ENCODE measurements around the gene TSACC. TPM values are rescaled to one million over a fixed set of nuclear protein-coding genes. Genes with fewer than 3 reads are reported as not detected.
A peak's percentile ranks its signal among the peaks of the same experiment; 100 is the strongest.

Gene TSACC
- total RNA-seq, 1 experiment from 2014 or later, result 3.6 TPM

- no peak overlapping the region for H3K27ac ChIP-seq (ENCODE audit: low read length)
- no peaks in the 10 kb centered on the region for H3K27me3 ChIP-seq (ENCODE audit: control insufficient read depth, insufficient read depth, low read length)
- no peak for DNase-seq (ENCODE audit: low read depth, low spot score)
- CTCF ChIA-PET, result interaction anchor here (1.3 to 1.4 kb wide), 2 partner anchors 14 to 89 kb away, joined by 3 to 9 read pairs; no protein-coding TSS in a partner anchor
- H3K36me3 ChIP-seq (ENCODE audit: control insufficient read depth, insufficient read depth, low read length), result no peaks in the 10 kb centered on the region
- intact Hi-C loops (cut with micrococcal nuclease; ENCODE audit: unreplicated experiment) (no loop called here), in situ Hi-C loops (cut with HindIII; ENCODE audit: low pct_unique_long_range_greater_than_20kb, low sequenced_read_pairs) (no loop called here)
- POLR2A ChIA-PET, result interaction anchor here (0.6 kb wide), 1 partner anchor 124 kb away, joined by 3 read pairs; no protein-coding TSS in a partner anchor
- no peaks in the 10 kb centered on the region for H3K4me1 ChIP-seq (ENCODE audit: control insufficient read depth, insufficient read depth, low read length)
- peak; percentile 3; the same call in 1 of the 2 replicates for ATAC-seq
- H3K9me3 ChIP-seq (ENCODE audit: control insufficient read depth, insufficient read depth, low read depth, low read length), result no peaks in the 10 kb centered on the region
- no TSS peak for BruUV-seq (replicated peaks)
- no peak overlapping the region; a peak in 1 of 4 replicates for H3K4me3 ChIP-seq (ENCODE audit: low read depth in 2 of 2, low read length in 2 of 2)
- TF ChIP-seq, protein P1, sequence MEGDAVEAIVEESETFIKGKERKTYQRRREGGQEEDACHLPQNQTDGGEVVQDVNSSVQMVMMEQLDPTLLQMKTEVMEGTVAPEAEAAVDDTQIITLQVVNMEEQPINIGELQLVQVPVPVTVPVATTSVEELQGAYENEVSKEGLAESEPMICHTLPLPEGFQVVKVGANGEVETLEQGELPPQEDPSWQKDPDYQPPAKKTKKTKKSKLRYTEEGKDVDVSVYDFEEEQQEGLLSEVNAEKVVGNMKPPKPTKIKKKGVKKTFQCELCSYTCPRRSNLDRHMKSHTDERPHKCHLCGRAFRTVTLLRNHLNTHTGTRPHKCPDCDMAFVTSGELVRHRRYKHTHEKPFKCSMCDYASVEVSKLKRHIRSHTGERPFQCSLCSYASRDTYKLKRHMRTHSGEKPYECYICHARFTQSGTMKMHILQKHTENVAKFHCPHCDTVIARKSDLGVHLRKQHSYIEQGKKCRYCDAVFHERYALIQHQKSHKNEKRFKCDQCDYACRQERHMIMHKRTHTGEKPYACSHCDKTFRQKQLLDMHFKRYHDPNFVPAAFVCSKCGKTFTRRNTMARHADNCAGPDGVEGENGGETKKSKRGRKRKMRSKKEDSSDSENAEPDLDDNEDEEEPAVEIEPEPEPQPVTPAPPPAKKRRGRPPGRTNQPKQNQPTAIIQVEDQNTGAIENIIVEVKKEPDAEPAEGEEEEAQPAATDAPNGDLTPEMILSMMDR (IDR thresholded peaks at IDR 0.05), result no peak
- TF ChIP-seq SIN3A (IDR thresholded peaks at IDR 0.05; ENCODE audit: borderline replicate concordance, insufficient read depth, low read depth, low read length), result no peak
- TF ChIP-seq POLR2AphosphoS5 (IDR thresholded peaks at IDR 0.05; ENCODE audit: low read depth, low read length), result no peak
These were observed 18.0 kb downstream of the TSACC start for GRCh38 chr1:156356262-156356874.

GRCh38 chr1:156356875-156357534, 18.7 kb downstream of the TSACC start:
- TF ChIP-seq, protein P1 (IDR thresholded peaks at IDR 0.05), result peak; percentile 98
- no peak for TF ChIP-seq TCF7L2 (IDR thresholded peaks at IDR 0.05; ENCODE audit: low read depth, low read length)
- DNase-seq (ENCODE audit: low read depth, low spot score) (no peak), ATAC-seq (peak; percentile 95)
- Histone ChIP-seq H3K4me3 (ENCODE audit: low read depth in 2 of 2, low read length in 2 of 2) (no peak overlapping the region; a peak in 1 of 4 replicates), H3K27me3 (ENCODE audit: control insufficient read depth, insufficient read depth, low read length) (no peaks in the 10 kb centered on the region), H3K4me1 (ENCODE audit: control insufficient read depth, insufficient read depth, low read length) (no peaks in the 10 kb centered on the region), H3K27ac (ENCODE audit: low read length) (no peak overlapping the region), H3K9me3 (ENCODE audit: control insufficient read depth, insufficient read depth, low read depth, low read length) (no peaks in the 10 kb centered on the region), H3K36me3 (ENCODE audit: control insufficient read depth, insufficient read depth, low read length) (no peaks in the 10 kb centered on the region)
- CTCF ChIA-PET, result interaction anchor here (1.3 to 1.4 kb wide), 2 partner anchors 13 to 89 kb away, joined by 3 to 9 read pairs; no protein-coding TSS in a partner anchor
- intact Hi-C loops (cut with micrococcal nuclease; ENCODE audit: unreplicated experiment) (no loop called here), in situ Hi-C loops (cut with HindIII; ENCODE audit: low pct_unique_long_range_greater_than_20kb, low sequenced_read_pairs) (no loop called here)
- no TSS peak for BruUV-seq (replicated peaks)
- POLR2A ChIA-PET, result no interaction called here

DNA sequence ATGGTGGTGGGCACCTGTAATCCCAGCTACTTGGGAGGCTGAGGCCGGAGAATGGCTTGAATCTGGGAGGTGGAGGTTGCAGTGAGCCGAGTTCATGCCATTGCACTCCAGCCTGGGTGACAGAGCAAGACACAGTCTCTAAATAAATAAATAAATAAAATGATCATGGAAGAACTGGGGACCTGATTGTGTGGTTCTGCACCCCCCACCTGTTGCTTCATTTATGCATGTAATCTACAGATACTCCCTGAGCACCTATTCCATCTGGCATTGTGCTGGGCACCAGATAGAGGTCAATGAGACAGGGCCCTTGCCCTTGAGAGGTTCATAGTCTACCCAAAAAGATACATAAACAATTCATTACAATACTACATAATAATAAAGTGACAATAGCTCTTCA, 19.7 kb downstream of the TSACC start:
- intact Hi-C loops (cut with micrococcal nuclease; ENCODE audit: unreplicated experiment) (no loop called here), in situ Hi-C loops (cut with HindIII; ENCODE audit: low pct_unique_long_range_greater_than_20kb, low sequenced_read_pairs) (no loop called here)
- Histone ChIP-seq H3K27me3 (ENCODE audit: control insufficient read depth, insufficient read depth, low read length) (no peaks in the 10 kb centered on the region), H3K4me1 (ENCODE audit: control insufficient read depth, insufficient read depth, low read length) (no peaks in the 10 kb centered on the region), H3K4me3 (ENCODE audit: low read depth in 2 of 2, low read length in 2 of 2) (no peak overlapping the region), H3K27ac (ENCODE audit: low read length) (no peak overlapping the region), H3K9me3 (ENCODE audit: control insufficient read depth, insufficient read depth, low read depth, low read length) (no peaks in the 10 kb centered on the region), H3K36me3 (ENCODE audit: control insufficient read depth, insufficient read depth, low read length) (no peaks in the 10 kb centered on the region)
- no peak for DNase-seq (ENCODE audit: low read depth, low spot score)
- no TSS peak for BruUV-seq (replicated peaks)
- no peak for ATAC-seq
- ChIA-PET CTCF (interaction anchor here (2.2 kb wide), 1 partner anchor 27 kb away, joined by 12 read pairs; no protein-coding TSS in a partner anchor), POLR2A (no interaction called here)
- TF ChIP-seq, protein P2, sequence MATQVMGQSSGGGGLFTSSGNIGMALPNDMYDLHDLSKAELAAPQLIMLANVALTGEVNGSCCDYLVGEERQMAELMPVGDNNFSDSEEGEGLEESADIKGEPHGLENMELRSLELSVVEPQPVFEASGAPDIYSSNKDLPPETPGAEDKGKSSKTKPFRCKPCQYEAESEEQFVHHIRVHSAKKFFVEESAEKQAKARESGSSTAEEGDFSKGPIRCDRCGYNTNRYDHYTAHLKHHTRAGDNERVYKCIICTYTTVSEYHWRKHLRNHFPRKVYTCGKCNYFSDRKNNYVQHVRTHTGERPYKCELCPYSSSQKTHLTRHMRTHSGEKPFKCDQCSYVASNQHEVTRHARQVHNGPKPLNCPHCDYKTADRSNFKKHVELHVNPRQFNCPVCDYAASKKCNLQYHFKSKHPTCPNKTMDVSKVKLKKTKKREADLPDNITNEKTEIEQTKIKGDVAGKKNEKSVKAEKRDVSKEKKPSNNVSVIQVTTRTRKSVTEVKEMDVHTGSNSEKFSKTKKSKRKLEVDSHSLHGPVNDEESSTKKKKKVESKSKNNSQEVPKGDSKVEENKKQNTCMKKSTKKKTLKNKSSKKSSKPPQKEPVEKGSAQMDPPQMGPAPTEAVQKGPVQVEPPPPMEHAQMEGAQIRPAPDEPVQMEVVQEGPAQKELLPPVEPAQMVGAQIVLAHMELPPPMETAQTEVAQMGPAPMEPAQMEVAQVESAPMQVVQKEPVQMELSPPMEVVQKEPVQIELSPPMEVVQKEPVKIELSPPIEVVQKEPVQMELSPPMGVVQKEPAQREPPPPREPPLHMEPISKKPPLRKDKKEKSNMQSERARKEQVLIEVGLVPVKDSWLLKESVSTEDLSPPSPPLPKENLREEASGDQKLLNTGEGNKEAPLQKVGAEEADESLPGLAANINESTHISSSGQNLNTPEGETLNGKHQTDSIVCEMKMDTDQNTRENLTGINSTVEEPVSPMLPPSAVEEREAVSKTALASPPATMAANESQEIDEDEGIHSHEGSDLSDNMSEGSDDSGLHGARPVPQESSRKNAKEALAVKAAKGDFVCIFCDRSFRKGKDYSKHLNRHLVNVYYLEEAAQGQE (IDR thresholded peaks at IDR 0.05; ENCODE audit: insufficient read depth in 1 of 2, low read depth in 2 of 2, low read length in 1 of 2), result no peak
- TF ChIP-seq, protein P1 (IDR thresholded peaks at IDR 0.05), result no peak
- TF ChIP-seq SIN3A (IDR thresholded peaks at IDR 0.05; ENCODE audit: borderline replicate concordance, insufficient read depth, low read depth, low read length), result no peak

Data from Panc1 (cell line).